NCI-H146 treated with DMSO at 0.1 percent for 48 hours (cell line): ENCODE measurements around the gene AKT1.
"Not testable (repeated sequence)": the region's sequence is repeated elsewhere in the genome, so short reads cannot be mapped to it uniquely, and the experiment has no call there.

Experiments
- DNase-seq: peaks from one replicate; lab custom pipeline; 2025; ENCODE audit not compliant: unreplicated experiment; lab: John Stamatoyannopoulos, UW

Gene AKT1

GRCh38 chr14:104819361-104819781 lies 23.8 kb upstream of the AKT1 start:
- no peak for DNase-seq

DNA sequence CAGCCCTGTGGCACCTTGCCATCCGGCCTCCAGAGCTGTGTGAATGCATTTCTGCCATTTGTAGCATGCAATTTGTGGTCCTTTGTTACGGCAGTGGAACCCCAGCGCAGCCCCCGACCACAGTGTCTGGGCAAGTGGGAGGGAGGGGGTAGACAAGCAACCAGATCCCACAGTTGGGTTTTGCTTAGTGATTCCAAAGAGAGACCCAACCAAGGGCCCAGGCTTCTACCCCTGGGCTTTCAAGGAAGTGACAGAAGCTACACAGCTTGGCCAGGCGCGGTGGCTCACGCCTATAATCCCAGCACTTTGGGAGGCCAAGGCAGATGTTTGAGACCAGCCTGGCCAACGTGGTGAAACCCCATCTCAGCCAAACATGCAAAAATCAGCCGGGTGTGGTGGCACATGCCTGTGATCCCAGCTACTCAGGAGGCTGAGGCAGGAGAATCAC lies 23.2 kb upstream of the AKT1 start:
- DNase-seq: no peak

GRCh38 chr14:104817930-104818713 lies 22.6 kb upstream of the AKT1 start:
- DNase-seq: no peak

DNA sequence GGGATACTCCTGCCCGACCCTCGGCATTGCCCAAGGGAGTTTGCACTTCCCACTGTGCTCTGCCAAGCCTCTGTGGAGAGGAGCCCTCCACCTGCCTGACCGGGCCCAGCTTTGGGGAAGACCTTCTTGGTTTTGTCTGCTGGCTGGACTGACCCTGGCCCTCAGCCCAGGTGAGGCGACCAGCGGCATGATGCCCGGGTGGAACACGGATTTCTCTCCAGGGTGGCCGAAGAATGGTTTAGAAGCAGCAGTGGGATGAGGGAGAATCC lies 21.0 kb upstream of the AKT1 start:
- no peak for DNase-seq

DNA sequence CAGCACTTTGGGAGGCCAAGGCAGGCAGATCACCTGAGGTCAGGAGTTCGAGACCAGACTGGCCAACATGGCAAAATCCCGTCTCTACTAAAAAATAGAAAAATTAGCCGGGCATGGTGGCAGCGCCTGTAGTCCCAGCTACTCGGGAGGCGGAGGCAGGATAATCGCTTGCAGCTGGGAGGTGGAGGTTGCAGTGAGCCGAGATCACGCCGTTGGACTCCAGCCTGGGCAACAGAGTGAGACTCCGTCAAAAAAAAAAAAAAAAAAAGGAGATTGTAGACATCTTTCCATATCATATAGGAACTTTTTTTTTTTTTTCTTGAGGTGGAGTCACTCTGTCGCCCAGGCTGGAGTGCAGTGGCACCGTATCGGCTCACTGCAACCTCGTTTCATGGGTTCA lies 19.2 kb upstream of the AKT1 start:
- DNase-seq: not testable (repeated sequence)

- no peak for DNase-seq
These were observed 17.7 kb upstream of the AKT1 start for GRCh38 chr14:104813286-104813685.

- no peak for DNase-seq
These were observed 14.8 kb upstream of the AKT1 start for GRCh38 chr14:104810316-104810715.

GRCh38 chr14:104808456-104808855 lies 12.9 kb upstream of the AKT1 start:
- DNase-seq: no peak

GRCh38 chr14:104806625-104807465 lies 11.3 kb upstream of the AKT1 start:
- DNase-seq: no peak

- DNase-seq: no peak
These were observed 10.5 kb upstream of the AKT1 start for GRCh38 chr14:104805941-104806624.

GRCh38 chr14:104805326-104805678 lies 9.8 kb upstream of the AKT1 start:
- no peak for DNase-seq

DNA sequence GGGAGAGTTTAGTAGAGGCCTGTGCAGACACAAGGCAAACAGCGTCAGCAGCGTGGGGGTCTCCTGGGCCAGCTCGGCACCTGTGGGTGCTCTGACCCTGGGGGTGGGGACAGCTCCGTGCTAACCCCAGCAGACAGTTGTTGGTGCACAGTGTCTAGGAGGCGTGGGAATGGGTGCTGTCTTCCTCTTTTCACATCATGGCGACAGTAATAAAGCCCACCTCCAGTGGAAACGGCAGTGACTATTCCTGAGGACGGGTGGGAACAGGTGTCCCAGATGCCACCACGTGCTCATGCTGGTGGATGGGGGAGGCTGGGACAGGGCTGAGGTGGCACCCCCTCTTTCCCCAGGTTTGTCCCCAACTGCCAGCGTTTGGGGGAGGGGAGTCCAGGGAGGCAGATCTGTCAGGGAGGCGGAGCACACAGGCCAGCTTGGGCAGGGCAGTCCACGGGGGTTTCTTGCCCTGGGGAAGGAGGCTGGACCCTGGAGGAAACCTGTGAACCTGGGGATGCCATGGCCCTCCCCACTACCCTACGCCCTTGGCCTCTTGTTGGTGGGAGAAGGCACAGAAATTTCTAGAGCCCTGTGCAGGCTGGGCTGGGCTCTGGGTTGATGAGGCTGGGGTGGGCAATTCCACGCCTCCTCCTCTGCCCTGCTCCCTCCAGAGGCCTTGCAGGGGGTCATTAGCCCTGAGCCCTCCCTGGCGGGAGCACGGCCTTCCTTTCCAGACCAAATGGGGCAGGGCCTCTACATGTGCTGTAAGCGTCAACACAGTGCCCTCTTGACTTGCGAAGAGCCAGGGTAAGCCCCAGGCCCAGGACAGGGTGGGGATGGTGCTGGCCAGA lies 9.2 kb upstream of the AKT1 start:
- no peak for DNase-seq

DNA sequence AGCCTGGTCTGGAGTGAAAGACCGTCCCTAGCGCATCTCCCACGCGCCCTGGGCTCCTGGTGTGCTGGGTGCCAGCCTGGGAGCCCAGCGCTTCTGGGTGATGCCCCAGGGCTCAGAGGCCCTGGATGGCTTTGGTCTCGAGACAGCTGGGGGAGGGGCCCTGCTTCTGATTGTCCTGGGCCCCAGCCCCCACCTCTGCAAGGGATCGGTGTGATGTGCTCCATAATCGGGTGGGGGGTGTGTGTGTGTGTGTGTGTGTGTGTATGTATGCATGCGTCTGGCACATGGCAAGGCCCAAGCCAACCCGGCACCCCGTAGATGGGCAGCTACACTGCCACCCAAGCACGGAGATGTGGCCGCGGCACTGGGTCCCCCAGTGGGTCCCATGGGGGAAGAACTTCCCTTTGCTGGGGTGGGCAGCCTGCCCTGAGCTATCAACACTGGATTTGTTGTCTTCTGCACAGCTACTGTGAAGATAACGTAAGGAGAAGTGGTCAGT lies 8.4 kb upstream of the AKT1 start:
- no peak for DNase-seq

DNA sequence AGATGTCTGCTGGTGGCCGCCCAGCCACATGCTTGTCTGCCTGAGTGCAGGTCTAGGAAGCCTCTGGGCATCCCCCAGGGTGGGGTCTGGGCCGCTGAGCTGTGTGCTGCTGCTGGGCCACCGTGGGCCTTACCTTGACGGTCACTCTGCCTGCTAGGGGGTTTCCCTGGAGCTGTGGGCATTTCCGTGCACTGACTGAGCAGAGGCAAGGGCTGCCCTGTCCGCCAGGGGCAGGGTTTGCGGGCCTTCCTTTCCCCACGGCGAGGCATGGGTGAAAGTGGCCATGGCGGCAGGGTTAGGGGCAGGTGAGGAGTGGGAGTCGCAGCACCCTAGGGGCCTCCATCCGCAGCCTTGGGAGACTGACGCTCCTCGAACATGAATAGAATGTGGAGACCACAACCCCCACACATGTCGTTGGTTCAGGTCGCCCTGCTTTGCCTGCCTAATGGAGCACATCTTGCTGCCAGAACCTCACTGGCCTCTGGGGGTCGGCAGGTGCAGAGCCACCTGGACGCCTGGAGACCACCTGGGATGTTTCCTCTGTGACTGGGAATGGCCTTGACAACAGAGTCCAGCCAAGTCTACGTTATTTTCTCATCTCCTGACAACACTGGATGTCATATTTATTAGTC lies 7.8 kb upstream of the AKT1 start:
- peak; percentile 16 for DNase-seq

DNA sequence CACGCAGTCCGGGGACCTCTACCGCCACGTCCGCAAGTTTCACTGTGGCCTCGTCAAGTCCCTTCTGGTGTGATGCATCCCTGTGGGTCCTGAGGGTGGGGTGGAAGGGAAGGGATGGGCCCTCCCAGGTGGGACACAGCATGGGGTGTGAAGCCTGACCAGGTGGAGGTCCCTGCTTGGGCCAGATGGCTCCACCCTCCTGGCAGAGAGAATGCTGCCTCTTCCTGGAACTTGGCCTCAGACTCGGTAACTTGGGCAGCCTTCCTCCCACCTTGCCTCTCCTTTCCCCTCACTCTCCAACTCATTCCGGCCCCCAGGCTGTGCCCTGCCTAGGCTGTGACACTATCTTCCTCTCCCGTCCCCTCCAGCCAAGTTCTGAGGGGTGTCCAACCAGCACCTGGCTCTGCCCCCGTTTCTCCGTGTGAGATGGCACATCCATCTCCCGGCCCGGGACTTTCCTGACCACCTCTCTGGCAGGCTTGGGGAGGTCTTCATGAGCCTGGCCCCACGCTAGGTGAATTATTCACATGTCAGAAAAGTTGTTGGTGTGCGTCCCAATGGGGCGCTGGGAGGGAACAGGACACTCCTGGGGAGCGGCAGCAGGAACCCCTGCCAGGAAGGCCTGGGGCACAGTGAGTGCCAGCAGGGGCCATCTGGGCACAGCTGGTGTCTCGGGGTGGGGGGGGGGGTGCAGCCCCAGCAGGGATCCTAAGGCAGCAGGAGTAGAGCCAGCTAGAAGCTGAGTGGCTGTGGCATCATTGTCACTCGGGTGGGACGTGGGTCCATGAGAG lies 7.0 kb upstream of the AKT1 start:
- DNase-seq: no peak

DNA sequence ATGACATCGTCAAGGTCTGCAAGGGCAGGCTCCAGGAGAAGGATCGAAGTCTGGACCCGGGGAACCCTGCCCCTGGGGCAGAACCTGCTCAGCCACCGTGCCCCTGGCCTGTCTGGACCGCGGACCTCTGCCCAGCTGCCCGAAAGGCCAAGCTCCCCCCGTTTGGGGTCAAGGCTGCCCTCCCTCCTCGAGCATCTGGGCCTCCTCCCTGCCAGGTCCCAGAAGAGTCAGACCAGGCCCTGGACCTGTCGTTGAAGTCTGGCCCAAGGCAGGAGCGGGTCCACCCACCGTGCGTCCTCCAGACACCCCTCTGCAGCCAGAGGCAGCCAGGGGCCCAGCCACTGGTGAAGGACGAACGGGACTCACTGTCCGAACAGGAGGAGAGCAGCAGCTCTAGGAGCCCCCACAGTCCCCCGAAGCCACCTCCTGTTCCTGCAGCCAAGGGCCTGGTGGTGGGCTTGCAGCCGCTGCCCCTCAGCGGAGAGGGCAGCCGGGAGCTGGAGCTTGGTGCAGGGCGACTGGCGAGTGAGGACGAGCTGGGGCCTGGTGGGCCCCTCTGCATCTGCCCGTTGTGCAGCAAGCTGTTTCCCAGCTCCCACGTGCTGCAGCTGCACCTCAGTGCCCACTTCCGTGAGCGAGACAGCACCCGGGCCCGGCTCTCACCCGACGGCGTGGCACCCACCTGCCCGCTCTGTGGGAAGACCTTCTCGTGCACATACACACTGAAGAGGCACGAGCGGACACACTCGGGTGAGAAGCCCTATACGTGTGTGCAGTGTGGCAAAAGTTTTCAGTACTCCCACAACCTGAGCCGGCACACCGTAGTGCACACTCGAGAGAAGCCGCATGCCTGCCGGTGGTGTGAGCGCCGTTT lies 6.2 kb upstream of the AKT1 start:
- DNase-seq: no peak

GRCh38 chr14:104800771-104801519 lies 5.4 kb upstream of the AKT1 start, which contains the start of gene ZBTB42:
TSS of gene ZBTB42 (plus strand) at chr14:104801101. CDS start at chr14:104801198, 97 bp downstream.
- peak; percentile 68 for DNase-seq
